GM18909 (cell line): ENCODE results near the gene ZNF3.
A peak's percentile ranks its signal among the peaks of the same experiment; 100 is the strongest.
"Not testable (repeated sequence)": the region's sequence is repeated elsewhere in the genome, so short reads cannot be mapped to it uniquely, and the experiment has no call there.

Source experiments
- ATAC-seq: cut with Tn5 transposase; IDR thresholded peaks from one replicate; pipeline ENCODE4 v1.9.1; 2021; ENCODE audit warnings: mild to moderate bottlenecking; ENCODE audit not compliant: unreplicated experiment, poor library complexity

The ZNF3 gene

GRCh38 chr7:100081535-100082102, at the start of gene ZNF3:
Gene ZNF3 (minus strand): TSS chr7:100081723. CDS start chr7:100077357, 4,366 bp downstream.
- peak; percentile 93 for ATAC-seq

DNA sequence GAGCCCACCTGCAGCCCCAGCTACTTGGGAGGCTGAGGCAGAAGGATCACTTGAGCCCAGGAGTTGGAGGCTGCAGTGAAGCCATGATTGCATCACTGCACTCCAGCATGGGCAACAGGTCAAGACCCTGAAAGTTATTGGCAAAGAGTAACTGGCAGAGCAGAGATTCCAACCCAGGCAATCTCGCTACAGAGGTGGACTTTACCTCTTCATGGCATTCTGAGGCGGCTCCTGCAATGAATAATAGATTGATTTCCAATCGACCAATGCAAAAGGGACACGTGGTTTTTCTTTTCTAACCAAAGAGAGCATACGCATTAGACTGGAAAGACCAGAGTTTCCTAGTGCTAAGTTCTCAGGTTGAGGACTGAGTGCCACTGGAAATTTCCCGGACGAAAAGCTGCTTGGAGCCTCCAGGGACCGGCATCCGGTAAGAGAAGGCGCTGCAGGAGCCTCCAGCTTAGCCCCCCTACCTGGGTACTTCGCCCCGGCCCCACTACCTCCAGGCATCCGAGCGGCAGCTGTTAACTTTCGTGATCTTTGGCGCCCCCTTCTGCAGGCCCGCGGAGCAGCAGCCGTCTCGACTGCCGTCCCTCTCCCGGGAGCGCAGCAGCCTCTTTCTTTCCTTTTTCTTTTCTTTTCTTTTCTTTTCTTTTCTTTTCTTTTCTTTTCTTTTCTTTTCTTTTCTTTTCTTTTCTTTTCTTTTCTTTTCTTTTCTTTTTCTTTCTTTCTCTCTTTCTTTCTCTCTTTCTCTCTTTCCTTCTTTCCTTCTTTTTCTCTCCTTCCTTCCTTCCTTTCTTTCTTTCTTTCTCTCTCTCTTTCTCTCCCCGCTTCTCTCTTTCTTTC, 49.3 kb upstream of the ZNF3 start:
- no peak for ATAC-seq

DNA sequence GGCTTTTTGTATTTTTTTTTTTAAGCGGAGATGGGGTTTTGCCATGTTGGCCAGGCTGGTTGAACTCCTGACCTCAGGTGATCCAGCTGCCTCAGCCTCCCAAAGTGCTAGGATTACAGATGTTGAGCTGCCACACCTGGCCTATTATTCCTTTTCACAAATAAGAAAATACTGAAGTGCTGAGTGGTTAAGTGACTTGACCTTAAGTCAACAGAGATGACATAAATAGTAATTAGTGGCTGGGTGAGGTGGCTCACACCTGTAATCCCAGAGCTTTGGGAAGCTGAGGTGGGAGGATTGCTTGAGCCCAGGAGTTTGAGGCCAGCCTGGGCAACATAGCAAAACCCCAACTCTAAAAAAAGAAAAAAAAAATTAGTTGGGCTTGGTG, 48.7 kb upstream of the ZNF3 start:
- not testable (repeated sequence) for ATAC-seq

DNA sequence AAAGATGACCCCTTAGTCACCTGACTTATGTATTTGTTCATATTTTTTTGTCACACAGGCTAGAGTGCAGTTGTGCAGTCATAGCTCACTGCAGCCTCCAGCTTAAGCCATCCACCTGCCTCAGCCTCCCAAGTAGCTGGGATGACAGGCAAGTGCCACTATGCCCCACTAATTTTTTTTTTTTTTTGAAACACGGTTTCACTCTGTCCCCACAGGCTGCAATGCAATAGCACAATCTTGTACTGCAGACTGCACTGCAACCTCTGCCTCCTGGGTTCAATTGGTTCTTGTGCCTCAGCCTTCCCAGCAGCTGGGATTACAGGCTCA, 47.1 kb upstream of the ZNF3 start:
- ATAC-seq, result no peak

- ATAC-seq, result peak; percentile 5
Observed at GRCh38 chr7:100127866-100128636, 46.5 kb upstream of the ZNF3 start.

GRCh38 chr7:100126931-100127865, 45.7 kb upstream of the ZNF3 start, which contains the start of gene MBLAC1:
Gene MBLAC1 (plus strand): TSS chr7:100126967. CDS start chr7:100127396, 429 bp downstream.
- ATAC-seq, result peak; percentile 64

DNA sequence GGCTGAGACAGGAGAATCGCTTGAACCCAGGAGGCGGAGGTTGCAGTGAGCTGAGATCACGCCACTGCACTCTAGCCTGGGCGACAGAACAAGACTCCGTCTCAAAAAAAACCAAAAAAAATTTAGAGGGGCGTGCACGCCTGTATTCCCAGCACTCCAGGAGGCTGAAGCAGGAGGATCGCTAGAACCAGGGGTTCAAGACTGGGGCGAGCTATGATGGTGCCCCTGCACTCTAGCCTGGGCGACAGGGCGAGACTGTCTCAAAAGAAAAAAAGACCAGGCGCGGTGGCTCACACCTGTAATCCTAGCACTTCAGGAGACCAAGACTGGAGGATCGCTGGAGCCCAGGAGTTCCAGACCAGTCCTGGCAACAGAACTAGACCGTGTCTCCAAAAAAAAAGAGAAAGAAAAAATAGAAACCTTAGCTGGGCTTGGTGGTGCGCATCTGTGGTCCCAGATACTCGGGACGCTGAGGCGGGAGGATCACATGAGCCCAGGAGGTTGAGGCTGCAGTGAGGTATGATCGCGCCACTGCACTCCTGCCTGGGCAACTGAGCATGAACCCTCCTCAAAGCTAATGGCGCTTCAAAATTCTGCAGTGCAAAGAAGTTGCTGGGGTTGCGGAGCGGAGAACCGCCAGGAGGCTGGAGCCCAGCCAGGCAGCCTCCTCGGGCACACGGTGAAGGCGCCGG, 44.9 kb upstream of the ZNF3 start:
- ATAC-seq, result no peak

DNA sequence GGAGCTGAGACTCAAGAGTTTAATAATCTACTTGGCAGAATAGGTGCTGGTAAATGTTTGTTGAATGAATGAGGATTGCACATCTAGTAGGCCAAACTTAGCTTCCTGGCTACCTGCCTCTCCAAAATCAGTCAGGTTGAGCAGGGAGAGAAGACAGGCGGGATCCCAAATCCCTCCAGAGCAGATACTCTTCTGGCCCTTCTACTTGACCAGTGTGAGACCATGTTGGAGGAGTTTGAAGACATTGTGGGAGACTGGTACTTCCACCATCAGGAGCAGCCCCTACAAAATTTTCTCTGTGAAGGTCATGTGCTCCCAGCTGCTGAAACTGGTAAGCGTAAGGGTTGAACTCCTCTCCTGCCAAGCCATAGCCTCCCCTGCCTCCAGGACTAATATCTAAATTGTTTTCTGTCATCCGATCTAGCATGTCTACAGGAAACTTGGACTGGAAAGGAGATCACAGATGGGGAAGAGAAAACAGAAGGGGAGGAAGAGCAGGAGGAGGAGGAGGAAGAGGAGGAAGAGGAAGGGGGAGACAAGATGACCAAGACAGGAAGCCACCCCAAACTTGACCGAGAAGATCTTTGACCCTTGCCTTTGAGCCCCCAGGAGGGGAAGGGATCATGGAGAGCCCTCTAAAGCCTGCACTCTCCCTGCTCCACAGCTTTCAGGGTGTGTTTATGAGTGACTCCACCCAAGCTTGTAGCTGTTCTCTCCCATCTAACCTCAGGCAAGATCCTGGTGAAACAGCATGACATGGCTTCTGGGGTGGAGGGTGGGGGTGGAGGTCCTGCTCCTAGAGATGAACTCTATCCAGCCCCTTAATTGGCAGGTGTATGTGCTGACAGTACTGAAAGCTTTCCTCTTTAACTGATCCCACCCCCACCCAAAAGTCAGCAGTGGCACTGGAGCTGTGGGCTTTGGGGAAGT, 43.0 kb upstream of the ZNF3 start:
- ATAC-seq, result no peak

GRCh38 chr7:100122568-100122967, 41.0 kb upstream of the ZNF3 start:
- no peak for ATAC-seq

DNA sequence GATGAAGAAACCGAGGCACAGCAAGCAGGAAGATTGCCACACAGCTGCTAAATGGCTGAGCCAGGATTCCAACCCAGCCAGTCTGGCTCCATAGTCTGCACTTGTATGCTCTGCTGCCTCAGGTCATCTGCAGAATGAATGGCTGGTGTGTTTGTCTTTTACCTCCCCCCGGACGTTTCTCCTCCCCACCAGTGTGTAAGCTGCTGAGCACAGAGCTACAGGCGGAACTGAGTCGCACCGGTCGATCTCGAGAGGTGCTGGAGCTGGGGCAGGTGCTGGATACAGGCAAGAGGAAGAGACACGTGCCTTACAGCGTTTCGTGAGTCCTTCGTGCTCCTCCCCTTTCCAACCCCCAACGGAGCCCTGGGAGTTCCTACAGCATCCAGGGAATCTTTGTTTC, 40.5 kb upstream of the ZNF3 start:
- no peak for ATAC-seq

DNA sequence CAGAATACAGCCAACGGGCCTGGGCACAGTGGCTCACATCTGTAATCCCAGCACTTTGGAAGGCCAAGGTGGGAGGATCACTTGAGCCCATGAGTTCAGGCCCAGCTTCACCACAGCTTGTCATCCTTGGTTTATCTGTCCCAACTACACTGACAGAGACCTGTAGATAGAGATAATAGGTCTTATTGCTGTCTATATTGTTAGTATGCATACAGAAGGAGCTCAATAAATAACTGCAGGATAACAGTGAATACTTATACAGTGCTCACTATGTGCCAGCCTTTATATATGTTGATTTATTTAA, 39.2 kb upstream of the ZNF3 start:
- no peak for ATAC-seq

DNA sequence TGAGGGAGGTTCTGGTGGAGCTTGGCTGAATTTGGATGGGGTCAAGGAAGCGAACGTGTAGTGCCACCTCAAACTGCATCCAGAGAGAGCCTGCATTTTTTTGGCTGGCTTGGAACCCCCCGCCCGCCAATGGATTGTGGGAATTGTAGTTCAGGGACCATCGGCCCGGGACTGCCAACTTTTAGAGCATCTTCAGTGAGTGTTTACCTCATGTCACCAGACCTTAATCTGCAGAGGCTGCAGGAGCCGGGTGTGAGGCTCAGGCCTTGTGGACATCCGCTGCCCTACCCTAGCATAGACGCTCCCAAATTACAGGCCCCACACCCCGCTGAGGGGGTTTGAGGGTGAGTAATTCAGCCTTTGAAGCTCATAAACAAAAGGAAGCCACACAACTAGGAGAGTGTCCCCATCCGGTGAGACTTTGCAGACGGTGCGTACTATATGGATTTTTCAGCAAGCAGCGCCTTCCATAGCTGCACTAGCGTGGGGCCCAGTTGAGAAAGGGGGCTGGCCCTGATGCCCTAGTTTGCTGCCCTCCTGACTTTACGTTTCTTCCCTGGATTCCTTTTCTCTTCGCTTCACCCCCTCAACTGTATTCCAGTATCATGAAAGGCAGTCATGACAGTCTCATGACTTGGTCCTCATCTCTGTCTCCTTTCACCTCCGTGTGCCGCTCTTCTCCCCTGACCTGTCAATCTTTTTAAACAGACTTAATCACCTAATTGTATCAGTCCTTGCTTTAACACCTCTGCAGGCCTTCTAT, 38.6 kb upstream of the ZNF3 start:
- ATAC-seq, result peak; percentile 25

- peak; percentile 76 for ATAC-seq
Observed at GRCh38 chr7:100119072-100119969, 37.8 kb upstream of the ZNF3 start, which contains the start of the genes CNPY4 and TAF6. Gene CNPY4 (plus strand): TSS chr7:100119634. CDS start chr7:100119745, 111 bp downstream. Gene TAF6 (minus strand): TSS chr7:100119358. CDS start chr7:100114209, 5,149 bp downstream.

DNA sequence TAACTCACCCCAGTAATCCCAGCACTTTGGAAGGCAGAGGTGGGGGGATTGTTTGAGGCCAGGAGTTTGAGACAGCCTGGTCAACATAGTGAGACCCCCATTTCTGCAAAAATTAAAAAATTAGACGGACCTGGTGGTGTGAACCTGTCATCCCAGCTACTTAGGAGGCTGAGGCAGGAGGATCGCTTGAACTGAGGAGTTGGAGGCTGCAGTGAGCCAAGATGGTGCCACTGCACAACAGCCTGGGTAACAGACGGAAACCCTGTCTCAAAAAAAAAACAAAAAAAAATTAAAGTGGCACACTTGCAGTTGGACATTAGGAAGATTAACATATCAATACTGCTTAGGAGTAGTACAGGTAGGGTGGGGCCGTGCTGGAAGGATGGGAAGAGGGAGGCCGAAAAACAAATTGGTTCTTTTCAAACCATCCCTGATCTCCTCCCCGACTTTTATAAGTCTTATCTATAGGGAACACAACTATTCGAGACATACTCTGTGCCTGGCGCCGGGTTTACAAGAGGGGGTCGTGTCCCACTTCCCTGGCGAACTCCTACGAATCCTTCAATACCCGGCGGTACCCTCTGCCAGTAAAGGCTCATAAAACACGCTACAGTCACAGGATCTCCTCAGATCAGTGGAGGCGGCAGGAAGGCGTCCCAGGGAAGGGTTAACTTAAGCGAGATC, 37.0 kb upstream of the ZNF3 start:
- no peak for ATAC-seq

DNA sequence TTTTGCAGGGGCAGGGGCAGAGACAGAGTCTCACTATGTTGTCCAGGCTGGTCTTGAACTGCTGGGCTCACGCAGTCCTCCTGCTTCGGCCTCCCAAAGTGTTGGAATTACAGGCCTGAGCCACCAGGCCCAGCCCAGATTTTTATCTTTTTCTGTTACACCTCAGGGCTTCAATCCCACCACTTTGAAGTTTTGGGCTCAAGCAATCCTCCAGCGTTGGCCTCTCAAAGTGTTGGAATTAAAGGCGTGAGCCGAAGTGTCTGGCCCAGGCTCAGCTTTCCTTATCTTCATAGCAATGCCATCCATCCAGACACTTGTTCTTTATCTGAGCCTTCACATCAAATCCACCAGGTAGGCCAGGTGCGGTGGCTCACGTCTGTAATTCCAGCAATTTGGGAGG, 33.5 kb upstream of the ZNF3 start:
- ATAC-seq, result no peak

- ATAC-seq, result no peak
Observed at GRCh38 chr7:100111914-100112313, 30.4 kb upstream of the ZNF3 start.
